Inflammatory macrophage treated with lipopolysaccharide for 4 hours (primary cell): ENCODE results near the gene AZU1.
"Not testable (repeated sequence)": the region's sequence is repeated elsewhere in the genome, so short reads cannot be mapped to it uniquely, and the experiment has no call there.

Source experiments
- DNase-seq: peaks from one replicate; pipeline ENCODE4 v3.0.0-alpha.2; 2020

Gene AZU1

GRCh38 chr19:875265-875879 lies 47.7 kb downstream of the AZU1 start:
- no peak for DNase-seq

GRCh38 chr19:876089-876488 lies 48.5 kb downstream of the AZU1 start:
- DNase-seq = no peak

GRCh38 chr19:876780-877314 lies 49.2 kb downstream of the AZU1 start:
- DNase-seq = no peak

GRCh38 chr19:877992-878660 lies 50.5 kb downstream of the AZU1 start:
- DNase-seq = not testable (repeated sequence)

DNA sequence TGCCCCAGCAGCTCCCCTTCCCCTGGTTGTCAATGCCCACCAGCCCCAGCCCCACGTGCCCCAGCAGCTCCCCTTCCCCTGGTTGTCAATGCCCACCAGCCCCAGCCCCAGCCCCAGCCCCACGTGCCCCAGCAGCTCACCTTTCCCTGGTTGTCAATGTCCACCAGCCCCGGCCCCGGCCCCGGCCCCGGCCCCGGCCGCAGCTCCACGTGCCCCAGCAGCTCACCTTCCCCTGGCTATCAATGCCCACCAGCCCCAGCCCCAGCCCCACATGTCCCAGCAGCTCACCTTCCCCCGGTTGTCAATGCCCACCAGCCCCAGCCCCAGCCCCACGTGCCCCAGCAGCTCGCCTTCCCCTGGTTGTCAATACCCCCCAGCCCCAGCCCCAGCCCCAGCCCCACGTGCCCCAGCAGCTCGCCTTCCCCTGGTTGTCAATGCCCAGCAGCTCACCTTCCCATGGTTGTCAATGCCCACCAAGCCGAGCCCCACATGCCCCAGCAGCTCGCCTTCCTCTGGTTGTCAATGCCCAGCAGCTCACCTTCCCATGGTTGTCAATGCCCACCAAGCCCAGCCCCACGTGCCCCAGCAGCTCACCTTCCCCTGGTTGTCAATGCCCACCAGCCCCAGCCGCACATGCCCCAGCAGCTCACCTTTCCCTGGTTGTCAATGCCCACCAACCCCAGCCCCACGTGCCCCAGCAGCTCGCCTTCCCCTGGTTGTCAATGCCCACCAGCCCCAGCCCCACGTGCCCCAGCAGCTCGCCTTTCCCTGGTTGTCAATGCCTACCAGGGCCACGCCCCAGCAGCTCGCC lies 51.3 kb downstream of the AZU1 start:
- not testable (repeated sequence) for DNase-seq

DNA sequence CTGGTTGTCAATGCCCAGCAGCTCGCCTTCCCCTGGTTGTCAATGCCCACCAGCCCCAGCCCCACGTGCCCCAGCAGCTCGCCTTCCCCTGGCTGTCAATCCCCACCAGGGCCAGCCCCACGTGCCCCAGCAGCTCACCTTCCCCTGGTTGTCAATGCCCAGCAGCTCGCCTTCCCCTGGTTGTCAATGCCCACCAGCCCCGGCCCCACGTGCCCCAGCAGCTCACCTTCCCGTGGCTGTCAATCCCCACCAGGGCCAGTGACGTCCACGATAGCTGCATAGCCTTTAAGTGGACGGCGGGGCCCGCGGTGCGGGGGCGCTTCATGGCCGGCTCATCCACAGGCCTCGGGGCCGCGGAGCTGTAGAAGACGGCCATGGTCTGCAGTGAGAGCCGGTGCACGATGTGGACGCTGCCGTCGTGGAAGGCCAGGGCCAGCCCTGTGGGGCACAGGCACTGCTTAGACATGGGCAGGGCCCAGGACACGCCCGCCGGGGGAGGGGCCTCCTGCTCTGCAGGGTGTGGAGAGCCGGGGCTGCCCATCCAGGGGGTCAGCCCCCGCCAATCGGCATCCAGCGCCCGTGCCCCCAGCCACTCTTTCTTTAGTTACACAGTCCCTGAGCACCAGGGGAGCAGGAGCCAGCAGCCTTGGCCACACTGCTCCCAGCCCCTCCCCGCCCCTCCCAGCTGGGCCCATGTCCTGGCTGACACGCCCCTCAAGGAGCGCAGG lies 52.2 kb downstream of the AZU1 start:
- no peak for DNase-seq
